Fibroblast of the conjunctiva (primary cell): ENCODE measurements around the gene TSSC4.

Source experiments
- DNase-seq: peaks from one replicate; pipeline ENCODE4 v3.0.0-alpha.2; 2010; ENCODE audit warnings: low read depth

The TSSC4 gene

DNA sequence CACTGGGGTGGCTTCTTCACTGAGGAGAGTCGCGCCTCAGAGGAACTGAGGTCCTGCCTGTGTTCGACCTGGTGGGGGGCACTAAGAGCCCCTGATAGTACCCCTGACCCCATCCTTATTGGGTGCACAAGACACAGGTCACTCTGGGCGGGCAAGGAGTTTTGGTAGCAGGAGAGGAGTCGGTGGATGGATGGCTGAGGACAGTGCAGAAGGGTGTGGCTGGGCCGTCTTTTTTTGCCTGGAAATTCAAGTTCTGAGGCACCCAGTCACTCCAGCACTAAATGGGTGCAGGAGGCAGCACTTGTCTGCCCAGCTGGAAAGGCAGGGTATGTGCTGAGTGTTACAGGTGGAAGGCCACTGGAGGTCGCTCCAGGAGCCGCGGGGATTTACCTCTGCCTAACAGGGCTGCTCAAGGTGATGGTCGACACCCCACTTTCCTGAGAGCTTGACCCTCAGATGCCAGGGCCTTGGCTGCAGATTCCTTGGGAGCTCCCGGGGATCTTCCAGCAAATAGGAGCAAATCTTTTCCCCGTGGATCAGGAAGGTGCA lies 960 bp downstream of the TSSC4 start:
- DNase-seq = no peak

DNA sequence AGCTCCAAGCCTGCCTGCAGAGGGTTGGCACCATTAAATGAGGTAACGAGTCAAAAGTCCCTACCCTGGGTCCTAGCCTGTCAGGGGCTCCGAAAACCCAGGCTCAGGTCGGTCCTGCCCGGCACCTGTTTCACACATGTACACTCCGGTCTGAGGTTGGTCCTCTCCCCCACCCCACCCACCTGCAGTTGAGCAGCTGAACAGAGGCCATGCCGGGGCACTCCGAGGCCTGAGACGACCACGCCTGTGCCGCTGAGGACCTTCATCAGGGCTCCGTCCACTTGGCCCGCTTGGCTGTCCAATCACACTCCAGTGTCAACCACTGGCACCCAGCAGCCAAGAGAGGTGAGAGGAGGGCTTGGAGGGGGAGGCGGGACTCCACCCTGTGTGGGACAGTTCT lies 1.6 kb downstream of the TSSC4 start:
- no peak for DNase-seq

DNA sequence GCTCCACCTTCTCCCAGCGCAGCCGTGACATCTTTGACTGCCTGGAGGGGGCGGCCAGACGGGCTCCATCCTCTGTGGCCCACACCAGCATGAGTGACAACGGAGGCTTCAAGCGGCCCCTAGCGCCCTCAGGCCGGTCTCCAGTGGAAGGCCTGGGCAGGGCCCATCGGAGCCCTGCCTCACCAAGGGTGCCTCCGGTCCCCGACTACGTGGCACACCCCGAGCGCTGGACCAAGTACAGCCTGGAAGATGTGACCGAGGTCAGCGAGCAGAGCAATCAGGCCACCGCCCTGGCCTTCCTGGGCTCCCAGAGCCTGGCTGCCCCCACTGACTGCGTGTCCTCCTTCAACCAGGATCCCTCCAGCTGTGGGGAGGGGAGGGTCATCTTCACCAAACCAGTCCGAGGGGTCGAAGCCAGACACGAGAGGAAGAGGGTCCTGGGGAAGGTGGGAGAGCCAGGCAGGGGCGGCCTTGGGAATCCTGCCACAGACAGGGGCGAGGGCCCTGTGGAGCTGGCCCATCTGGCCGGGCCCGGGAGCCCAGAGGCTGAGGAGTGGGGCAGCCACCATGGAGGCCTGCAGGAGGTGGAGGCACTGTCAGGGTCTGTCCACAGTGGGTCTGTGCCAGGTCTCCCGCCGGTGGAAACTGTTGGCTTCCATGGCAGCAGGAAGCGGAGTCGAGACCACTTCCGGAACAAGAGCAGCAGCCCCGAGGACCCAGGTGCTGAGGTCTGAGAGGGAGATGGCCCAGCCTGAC lies 2.5 kb downstream of the TSSC4 start:
- DNase-seq = no peak

DNA sequence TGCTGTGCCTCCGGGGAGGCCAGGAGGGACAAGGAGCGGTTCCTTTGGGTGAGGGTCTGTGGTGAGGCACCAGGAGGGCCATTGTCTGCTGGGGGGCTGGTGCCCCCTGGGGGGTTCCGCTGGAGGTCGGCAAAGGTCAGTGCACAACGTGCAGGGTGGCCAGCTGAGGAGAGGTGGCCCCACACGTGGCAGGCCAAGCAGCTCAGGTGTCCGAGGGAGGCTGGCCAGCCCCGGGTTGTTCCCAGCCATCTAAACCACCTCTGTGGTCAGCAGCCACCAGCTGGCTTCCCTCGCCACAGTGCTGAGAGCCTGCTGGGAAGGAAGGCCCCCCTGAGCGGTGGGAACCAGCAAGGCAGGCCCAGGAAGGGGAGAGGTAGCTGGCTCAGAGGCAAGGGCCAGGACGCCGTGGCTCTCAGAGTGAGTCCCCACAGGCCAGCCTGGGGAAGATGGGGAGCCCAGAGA lies 4.2 kb downstream of the TSSC4 start:
- no peak for DNase-seq

DNA sequence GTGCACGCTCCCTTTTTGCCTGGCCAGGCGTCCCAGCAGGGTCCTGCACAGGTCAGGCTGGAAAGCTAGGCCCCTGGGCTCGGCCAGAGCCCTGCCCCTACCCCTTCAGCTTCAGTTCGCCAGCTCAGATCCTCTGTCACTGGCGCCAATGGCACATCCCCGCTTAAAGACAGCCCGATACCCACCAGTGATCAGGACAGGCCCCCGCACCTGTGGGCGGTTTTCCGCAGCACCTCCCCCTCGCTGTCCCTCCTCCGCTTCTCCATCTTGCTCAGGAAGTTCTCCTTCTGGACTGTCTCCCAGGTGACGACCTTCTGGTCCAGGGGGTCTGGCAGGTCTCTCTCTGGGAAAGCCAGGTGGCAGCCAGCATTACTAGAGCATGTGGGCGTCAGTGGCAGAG lies 5.9 kb downstream of the TSSC4 start:
- DNase-seq = no peak

DNA sequence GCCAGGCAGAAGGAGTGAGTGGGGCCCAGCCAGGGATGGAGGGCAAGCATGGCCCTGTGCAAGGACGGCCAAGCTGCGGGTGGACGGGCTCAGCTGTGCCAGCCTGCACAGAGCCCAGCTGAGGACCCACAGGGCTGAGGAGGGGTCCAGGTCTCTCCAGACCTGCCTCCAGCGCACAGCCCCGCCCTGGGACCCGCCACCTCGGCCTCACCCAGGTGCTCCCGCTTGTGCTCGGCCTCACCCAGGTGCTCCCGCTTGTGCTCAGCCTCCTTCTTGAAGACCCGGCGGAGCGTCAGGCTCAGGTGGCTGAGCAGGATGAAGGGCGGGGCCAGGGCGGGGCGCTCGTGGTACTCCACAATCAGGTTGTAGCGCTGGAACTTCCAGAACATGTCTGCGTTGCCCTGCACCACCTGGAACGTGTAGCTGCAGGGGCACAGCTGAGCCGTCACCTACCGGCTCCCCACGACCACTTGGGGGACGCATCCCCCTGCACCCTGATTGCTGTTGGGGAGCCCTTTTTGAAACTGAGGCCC lies 6.4 kb downstream of the TSSC4 start:
- no peak for DNase-seq

DNA sequence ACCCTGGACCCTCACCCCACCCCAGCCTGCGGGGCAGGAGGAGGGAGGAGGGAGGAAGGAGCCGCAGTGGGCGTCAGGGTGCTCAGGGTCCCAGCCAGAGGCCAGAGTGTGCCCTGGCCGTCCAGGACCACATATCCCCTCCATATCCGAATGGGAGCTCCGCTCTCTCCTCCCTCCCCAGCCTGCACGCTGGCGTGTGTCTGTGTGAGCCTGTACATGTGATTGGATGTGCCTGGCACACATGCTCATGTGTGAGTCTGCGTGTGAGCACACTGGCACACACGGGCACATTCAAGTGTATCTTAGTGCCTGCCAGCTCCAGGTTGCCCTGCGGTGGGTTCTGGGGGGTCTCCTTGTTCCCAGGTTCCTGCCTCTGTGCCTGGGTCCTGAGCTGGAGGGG lies 8.1 kb downstream of the TSSC4 start:
- DNase-seq = no peak

DNA sequence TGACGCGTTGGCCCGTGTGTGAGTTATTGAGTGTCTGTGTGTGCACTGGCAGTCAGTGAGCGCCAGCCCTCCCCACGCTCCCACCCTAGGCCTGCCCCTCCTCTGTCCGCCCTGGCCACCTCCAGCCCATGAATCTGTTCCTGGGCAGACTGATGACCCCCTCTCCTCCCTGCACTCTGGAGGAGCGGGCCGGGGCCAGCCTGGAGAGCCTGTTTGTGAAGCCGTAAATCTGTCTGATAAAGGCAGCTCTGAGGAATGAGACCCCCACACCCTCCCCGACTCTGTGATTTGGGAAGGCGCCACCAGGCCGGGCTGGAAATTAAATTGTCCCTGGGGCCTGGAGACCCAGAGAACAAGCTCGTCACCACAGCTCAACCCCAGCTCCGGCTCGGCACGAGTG lies 8.6 kb downstream of the TSSC4 start:
- no peak for DNase-seq

DNA sequence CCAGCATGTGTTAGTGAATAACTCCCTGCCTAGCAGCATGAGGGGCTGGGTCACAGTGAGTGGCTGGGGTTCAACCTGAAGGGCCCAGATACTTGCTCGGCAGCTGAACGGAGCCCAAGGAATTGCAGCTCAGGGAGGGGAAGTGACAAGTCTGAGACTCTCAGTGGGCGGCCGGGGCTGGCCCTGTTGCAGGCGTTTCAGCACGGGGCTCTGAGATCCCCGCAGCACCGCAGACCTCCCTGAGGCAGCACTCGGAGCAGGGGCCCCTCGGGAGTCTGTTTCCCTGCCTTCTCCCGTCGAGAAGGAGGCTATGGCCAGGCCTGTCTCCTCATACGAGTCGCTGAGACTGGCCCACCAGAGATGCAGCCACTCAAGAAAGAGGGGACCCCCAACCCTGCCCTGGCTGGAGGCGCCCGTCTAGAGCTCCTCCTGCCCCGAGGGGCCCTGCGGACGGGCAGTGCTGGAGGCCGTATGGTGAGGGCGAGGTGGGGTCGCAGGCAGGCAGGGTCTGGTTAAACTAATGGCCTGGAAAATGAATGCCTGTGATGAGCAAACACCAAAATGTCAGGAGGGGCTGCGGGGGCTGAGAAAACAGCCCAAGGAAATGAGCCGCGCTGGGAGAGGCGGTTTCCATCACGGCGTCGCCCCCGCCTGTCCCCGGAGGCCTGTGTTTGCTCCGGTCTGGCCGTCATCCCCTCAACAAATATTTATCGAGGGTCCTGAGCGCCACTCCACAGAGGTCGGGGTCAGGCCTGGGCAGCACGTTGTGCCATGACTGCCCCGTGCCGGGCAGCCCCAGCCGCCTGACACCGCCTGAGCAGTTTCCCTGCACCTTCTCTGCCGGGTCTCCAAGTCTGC lies 9.3 kb downstream of the TSSC4 start:
- DNase-seq = no peak

DNA sequence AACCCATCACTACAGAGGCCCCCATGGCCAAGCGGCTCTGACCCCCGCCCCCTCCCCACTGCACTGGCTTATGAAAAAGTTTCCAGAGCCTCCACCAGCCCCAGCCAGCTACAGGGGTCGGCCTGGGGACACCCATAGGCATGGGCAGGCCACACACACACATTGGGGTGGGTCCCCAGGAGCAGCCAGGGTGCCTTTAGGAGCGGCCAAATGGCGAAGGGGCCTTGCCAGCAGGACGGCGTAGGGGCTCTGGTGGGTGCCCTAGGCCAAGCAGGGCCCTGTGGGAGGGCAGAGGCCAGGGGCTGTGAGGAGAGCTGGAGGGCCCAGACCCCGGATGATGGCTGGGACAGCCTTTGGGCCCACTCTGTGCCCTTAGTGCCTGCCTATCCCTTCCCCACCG lies 10.1 kb downstream of the TSSC4 start:
- DNase-seq = no peak

DNA sequence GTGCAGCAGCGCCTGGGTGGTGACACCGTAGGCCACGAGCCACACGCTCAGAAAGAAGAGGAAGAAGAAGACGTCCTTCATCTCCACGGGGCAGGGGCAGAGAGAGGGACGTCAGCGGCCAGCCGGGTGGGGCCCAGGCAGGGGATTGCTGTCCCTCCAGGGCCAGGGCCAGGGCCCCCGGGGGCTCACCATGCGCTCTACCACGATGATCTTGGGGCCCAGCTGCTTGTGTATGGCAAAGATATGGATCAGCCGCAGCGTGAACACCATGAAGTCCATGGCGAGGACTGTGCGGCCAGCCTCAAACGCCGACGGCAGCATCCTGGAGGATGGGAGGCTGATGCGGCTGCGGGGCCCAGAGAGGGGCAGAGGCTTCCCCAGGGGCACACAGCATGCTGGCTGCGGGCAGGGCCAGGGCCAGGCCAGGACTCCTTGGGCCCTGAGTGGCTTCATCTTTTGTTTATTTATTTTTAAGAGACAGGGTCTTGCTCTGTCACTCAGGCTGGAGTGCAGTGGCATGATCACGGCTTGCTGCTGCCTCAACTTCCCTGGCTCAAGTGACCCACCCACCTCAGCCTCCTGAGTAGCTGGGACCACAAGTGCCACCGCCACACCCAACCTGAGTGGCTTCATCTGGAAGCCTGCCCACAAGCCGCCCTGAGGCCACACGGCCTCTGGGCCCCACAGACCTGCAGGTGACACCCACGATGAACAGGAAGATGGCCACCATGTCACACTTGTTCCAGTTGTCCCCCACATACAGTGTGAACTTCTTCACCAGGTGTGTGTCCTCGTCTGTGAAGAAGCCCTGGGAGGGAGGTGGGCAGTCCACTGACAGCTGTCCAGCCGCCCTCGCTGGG lies 11.1 kb downstream of the TSSC4 start:
- DNase-seq = no peak

DNA sequence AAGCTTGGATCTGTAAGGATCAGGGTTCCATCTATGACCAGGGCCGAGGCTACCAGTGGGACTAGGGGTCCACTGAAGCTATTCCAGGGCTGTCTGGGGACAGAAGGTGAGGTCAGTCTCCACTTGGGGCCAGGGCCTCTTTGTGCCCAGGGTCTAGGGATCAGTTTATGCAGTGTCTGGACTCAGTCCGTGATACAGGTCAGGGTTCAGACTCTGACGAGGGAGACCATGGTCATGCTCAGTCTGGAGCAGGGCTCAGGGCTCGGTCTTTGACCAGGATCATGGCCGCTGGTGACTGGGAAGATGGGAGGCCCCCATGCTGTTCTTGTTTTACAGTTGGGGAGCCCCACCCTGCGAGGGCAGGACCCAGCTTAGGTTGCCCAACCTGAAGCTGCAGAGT lies 11.8 kb downstream of the TSSC4 start:
- no peak for DNase-seq

DNA sequence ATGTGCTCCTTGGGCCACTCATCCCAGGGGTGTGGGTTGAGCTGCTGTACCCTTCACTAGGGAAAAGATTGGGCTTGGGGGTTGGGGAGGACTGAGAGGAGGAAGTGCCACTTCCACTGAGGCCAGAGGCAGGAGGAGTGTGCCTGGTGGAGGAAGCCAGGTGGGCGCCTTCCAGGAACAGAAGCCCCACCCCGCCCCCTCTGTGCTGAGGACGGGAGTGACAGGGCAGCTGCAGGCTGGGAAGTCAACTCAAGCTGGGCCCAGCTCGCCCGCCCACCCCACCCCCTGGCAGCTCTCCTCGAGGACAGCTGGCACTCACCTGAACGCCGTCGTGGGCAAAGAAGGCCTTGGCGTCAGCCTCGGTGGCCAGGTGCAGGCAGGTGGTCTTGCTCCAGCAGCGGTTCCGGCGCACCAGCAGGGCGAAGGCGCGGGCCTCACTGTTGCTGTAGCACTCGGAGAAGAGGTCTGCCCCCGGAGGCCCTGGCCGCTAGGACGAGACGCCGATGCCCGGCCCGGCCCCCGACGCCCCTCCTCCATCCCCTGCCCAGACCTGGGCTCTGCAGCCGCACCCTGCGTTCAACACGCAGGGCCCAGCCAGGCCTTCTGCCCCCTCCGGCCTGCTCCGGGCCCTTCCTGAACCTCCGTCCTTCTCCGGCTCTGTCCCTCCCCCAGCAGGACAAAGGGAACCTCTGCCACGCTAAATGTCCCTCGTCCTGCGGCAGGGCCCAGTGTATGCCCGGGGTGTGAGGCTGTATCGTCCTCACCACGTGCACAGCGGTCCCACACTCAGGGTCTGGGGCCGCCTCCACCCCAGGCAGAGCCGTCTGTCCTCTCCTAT lies 13.4 kb downstream of the TSSC4 start:
- DNase-seq = no peak

DNA sequence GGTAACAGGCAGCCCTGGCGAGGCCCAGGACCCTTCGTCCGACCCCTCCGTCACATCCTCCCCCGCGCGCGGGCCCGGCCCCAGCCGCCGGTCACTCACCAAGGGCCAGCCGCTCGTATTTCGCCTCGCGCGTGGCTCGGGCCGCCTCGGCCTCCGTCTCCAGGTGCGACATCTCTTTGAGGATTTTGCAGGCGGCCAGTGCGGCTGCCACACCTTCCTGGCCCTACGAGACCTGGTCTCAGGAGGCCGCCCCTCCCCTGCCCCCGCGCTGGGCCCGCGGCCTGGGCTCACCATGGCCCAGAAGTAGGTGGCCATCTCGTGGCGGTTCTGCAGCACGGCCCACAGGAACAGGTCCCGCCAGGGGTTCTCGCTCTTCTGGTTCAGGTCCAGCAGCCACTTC lies 14.1 kb downstream of the TSSC4 start:
- DNase-seq = no peak

DNA sequence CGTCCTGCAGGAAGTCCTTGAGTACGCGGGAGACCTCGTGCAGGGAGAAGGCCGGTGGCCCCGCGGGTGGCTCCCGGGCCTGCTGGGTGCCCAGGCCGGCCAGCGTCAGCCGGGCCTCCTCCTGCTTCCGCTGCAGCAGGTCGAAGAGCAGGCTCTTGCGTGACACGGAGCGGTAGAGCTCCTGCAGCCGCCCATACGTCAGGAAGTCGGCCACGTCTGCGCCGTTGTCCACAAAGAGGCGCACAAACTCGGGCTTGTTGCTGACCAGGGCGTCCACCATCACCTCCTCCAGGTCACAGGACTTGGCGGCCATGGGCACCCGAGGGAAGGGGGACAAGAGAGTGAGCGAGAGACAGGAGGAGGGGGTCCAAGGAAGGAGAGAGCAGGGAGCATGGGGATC lies 14.6 kb downstream of the TSSC4 start:
- DNase-seq = no peak

DNA sequence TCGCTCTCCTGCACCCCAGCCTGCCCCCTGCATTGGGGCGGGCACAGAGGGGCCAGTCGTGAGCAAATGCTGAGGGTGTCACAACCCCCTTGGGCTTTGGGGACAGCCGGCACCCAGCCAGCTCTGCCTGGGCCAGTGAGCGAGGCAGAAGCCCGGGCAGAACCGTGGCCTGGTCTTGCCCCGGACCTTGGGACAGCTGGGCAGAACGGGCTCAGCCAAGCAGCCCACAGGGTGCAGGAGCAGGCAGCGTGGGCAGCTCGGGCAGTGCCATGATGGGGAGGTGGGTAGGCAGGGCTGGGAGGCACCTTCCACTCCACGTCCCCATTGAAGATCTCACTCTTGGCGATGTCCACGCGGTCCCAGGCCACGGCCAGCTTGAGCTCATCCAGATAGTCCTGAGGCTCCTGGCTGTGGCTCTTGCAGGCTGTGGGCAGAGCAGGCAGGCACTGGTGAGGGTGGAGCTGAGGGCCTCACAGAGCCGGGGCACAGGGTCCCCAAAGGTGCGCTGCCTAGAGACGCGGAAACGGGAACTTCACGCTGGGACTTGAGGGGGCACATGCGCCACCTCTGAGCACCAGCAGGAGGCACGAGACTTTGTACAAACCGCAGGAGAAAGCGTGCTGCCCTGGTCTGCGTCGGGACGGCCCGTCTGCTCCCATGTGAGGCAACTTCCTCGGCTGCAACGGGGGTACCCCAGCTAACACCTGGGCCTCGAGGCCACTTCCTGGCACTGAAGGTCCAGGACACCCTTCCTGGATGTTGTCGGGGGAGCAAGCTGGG lies 15.2 kb downstream of the TSSC4 start:
- no peak for DNase-seq

DNA sequence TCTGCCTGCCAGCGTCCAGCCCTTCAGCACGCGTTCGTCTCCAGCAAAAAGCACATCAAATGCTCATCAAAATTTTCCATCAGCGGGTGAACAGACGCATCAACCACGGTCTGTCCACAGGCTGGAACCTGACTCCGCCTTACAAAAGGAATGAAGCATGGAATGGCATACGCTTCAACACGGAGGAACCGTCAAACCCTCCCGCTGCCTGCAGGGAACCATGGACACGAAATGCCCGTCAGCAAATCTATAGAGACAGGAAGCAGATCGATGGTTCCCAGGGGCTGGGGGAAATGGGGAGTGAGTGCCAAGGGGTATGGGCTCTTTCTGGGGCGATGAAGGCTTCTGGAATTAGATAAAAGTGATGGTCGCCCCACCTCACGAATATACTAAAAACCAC lies 16.2 kb downstream of the TSSC4 start:
- no peak for DNase-seq

DNA sequence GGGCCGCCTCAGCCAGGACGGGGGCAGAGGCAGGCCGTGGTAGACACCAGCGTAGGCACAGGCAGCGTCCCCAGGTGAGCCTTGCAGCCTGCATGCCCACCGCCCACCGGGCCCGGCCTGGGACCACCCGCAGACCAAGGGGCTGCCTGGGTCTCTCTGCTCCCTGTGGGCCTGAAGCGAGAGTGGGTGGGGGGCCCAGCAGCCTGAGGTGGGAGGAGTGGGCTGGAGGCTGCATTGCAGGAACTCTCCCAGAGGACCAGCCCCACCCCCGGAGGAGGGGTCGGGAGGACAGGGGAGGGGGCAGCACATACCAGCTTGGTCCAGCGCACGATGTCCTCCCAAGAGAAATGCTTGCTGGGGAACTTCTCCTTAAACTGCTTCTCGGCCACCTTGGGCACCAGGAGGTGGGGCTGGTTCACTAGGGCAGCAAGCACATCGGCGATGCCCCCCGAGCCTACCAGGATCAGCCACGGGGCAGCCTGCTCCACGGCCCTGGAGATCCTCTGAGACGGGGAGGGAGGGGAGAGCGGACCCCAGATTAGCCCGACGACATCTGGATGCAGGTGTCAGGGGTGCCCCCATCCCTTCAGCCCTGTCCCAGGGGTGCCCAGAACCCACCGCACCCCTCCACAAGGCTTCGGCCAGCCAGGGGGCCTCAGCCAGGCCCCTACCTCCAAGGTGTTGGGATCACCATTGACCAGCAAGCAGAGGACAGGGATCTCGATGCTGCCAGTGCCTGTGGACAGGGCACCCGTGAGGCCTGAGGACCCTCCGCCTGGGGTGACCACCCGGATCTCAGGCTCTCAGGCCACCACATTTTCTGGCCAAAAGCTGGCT lies 17.5 kb downstream of the TSSC4 start:
- DNase-seq = no peak

DNA sequence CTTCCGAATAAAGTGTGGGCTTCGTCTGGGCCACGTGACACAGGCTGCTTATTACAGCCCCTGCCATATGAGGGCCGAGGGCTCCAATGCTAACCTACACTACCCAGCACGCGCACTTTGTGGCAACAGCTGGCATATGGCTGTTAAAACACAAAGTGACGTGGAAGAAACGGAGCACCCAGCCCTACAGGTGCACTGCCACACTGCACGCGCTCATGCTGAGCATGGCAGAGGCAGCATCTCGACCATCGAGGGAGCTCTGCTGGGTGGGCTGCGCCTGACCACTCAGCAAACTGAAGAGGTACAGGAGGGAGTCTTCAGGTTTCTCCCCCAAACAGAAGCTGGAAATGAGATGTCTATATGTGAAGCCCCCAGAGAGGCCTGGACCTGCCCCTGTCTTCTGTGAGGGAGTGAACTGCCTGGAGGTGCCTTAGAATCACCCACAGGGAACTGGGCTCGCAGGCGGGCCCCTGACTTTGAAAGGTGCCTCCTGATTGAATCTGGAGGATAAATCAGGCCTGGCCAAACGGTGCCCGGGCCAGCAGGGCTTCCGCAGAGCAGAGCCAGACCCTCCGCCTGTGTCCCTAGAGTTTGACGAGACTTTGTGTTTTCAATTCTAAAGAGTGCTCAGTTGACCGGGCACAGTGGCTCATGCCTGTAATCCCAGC lies 18.3 kb downstream of the TSSC4 start:
- no peak for DNase-seq
